Right ventricle myocardium superior (tissue), 1 donor: ENCODE measurements around the gene OR4K14. TPM values are rescaled to one million over a fixed set of nuclear protein-coding genes. Genes with fewer than 3 reads are reported as not detected.
"Not testable (repeated sequence)": the region's sequence is repeated elsewhere in the genome, so short reads cannot be mapped to it uniquely, and the experiment has no call there.

Experiments used
- ATAC-seq: fragments of 200-7000 bp; cut with Tn5 transposase; one replicate; pipeline ENCODE4 v1.9.1; 2020; ENCODE audit warnings: mild to moderate bottlenecking; ENCODE audit not compliant: poor library complexity
- DNase-seq: peaks from one replicate; pipeline ENCODE4 v3.0.0-alpha.2; 2020
- intact Hi-C: fragments of 100-400 bp; cut with DNase I; formaldehyde crosslinking; loops from one replicate; pipeline ENCODE4 v1.11.2; 2022
- long read RNA-seq: library from polyadenylated mRNA; unstranded; transcript quantifications from one replicate; pipeline ENCODE4 v2.0.0, GENCODE V29; 2021
- total RNA-seq: library from RNA; stranded (reverse); fragmentation: NEBNext Ultra II Directional; extraction: Animal tissue kit (Norgen Biotek cat#: 25700); gene quantifications from one replicate; pipeline ENCODE4 v1.2.1, GENCODE V29; 2021
- donor health status: DM: no; HTN: yes; CAD: no; lungs with severe emphysema.

Gene OR4K14
- total RNA-seq: not detected
- long read RNA-seq: 0 reads

DNA sequence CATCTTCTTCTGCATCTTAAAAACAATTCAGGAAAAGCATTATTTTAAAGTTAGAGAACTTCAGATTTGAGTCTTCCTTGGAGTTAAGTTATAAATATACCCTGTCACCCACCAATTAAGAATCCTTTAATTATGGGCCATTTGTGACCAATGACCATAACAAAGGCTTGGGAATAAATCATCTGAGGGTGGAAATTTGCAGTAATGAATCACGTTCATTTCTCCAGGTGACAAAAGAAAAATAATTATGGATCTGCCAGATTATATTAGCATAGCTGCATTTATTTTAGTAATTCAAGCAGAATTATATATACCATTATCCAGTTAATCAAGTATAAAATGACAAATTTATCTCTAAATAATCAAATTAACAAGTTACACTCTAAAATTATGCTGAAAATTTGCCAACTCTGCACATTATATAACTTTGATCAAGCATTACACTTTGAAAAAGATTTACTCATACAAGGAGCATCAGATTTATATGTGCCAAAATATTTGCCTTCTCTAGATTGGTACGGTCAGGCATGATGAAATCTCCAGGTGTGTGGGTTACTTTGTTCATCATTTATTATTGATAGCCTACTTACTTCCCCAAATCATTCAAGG is at the start of gene OR4K14:
OR4K14 (minus strand) TSS at position 51 of the 609 bp plus-strand sequence. CDS start 4,114 bp downstream, outside the sequence.
- no peak for DNase-seq
- no peak for ATAC-seq
- intact Hi-C loops: no loop called here

DNA sequence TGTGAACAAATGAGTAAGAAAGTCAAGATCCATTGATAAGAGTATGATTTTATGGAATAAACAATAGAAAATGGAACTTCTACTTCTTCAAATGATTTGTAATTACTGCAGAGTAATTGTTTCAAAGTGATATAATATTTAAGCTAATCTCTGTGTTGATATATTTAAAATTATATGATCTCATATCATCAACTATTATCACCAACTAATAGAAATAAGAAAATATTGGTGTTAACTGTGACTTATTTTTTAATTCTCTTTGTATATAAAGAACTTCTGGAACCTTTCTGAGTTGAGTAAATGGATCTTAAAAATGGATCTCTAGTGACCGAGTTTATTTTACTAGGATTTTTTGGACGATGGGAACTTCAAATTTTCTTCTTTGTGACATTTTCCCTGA is 40.6 kb upstream of the OR4K14 start, which contains the start of gene OR4L1:
OR4L1 (plus strand) TSS at position 301 of the 400 bp plus-strand sequence; CDS start at position 301, 0 bp downstream.
- no peak for ATAC-seq
- intact Hi-C loops: no loop called here
- DNase-seq: no peak

- DNase-seq (no peak), ATAC-seq (no peak)
- intact Hi-C loops: no loop called here
These were observed 29.1 kb upstream of the OR4K14 start for GRCh38 chr14:20048202-20048601.

- DNase-seq: no peak
- intact Hi-C loops: no loop called here
- ATAC-seq: no peak
These were observed 25.1 kb upstream of the OR4K14 start for GRCh38 chr14:20044243-20044642.

- ATAC-seq: no peak
- no peak for DNase-seq
- intact Hi-C loops: no loop called here
These were observed 16.8 kb upstream of the OR4K14 start, which contains the start of gene OR4K13 for GRCh38 chr14:20035938-20036337. Gene OR4K13 (minus strand): TSS chr14:20036038. CDS start chr14:20034758, 1,280 bp downstream.

DNA sequence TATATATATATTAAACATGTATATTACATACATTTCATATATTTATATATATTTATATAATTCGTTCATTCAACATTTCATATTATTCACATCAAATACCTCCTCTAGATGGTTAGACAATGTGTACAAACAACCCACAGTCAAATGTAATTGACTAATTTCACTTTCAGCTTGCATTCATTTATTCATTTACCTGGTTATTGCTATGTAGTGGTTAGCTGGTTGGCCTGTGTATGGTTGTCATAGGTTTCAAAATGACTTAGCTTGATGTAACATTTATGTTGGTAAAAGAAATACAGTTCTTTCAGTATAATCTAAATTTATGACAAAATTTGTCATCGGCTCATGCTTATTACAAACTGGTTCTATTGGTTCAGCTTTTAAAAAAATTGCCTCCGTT is 16.3 kb upstream of the OR4K14 start:
- intact Hi-C loops: no loop called here
- ATAC-seq (no peak), DNase-seq (no peak)

DNA sequence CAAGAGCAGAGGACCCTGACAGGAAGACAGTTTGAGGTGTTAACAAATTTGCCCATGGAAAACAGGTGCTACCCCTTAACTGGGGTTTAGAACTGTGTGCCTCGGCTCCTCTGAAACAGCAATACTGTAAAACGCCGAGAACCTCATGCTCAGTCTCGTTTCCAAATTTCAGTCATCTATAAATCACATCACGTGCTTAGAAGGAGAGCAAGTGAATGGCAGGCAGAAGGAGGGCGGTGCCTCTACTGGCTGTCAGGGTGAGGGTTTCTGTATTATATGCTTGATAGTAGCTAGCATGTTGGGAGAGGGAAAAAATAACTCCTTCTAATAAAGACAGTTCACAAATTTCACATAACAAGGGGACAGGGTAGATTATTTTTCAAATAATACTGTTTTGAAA is 12.0 kb upstream of the OR4K14 start:
- ATAC-seq (no peak), DNase-seq (no peak)
- intact Hi-C loops: no loop called here

DNA sequence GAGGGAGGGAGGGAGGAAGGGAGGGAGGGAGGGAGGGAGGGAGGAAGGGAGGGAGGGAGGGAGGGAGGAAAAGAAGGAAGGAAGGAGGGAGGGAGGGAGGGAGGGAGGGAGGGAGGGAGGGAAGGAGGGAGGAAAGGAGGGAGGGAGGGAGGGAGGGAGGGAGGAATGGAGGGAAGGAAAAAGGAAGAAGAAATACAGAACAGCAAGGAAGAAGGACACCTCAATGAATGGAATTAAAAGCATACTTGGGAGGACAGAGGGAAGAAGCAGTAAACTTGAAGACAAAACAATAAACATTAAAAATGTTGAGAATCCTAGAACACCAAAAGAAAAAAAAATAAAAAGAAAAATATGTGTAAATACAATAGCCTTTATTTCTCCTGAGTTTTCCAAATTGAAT is 11.0 kb downstream of the OR4K14 start:
- DNase-seq: no peak
- intact Hi-C loops: no loop called here
- ATAC-seq: no peak

- no peak for ATAC-seq
- intact Hi-C loops: no loop called here
These were observed 16.8 kb downstream of the OR4K14 start for GRCh38 chr14:20002319-20002718.

GRCh38 chr14:20001863-20002262 is 17.2 kb downstream of the OR4K14 start, which contains the start of gene OR4Q2:
Gene OR4Q2 (plus strand): TSS chr14:20002163.
- ATAC-seq (no peak), DNase-seq (no peak)
- intact Hi-C loops: no loop called here

More at GRCh38 chr14:20002319-20002718, 16.8 kb downstream of the OR4K14 start:
- no peak for DNase-seq

- ATAC-seq: no peak
- no peak for DNase-seq
- intact Hi-C loops: no loop called here
These were observed 25.7 kb downstream of the OR4K14 start for GRCh38 chr14:19993438-19993837.

GRCh38 chr14:19975291-19975690 is 43.8 kb downstream of the OR4K14 start, which contains the start of gene OR4K15:
Gene OR4K15 (plus strand): TSS chr14:19975591. CDS start chr14:19975591, 0 bp downstream.
- no peak for DNase-seq
- intact Hi-C loops: no loop called here
- no peak for ATAC-seq

- intact Hi-C loops: no loop called here
These were observed 44.3 kb downstream of the OR4K14 start for GRCh38 chr14:19974844-19975243.

DNA sequence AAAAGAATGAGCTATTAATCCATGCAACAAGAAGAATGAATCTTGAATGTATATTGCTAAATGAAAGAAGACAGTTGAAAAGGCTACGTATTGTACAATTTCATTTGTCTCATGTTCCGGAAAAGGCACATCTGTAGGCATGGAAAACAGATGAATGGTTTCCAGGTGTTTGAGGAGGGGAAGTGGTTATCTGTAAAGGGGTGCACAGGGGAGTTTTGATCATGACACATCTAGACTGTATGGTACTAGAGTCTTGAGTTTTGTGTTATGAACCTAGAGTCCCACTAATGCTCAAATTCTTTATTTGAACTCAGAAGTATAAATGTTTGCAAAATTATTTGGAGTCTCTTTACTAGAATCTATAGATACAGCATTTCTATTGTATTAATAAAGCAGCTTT is 49.4 kb downstream of the OR4K14 start:
- DNase-seq, ATAC-seq, intact Hi-C loops: not testable (repeated sequence)

More at GRCh38 chr14:19974844-19975243, 44.3 kb downstream of the OR4K14 start:
- ATAC-seq (no peak), DNase-seq (no peak)

Other genes with a start within 250 kb of the OR4K14 start
- gene OR4M1, start 245.8 kb downstream of the OR4K14 start, total RNA-seq: not detected
- not detected for gene OR4N2, start 215.5 kb downstream of the OR4K14 start, total RNA-seq
- not detected for gene OR4K2, start 144.2 kb downstream of the OR4K14 start, total RNA-seq
- gene OR4K5, start 98.7 kb downstream of the OR4K14 start, total RNA-seq: not detected
- gene OR4K1, start 88.4 kb downstream of the OR4K14 start, total RNA-seq: not detected
- not detected for gene OR4K15, start 43.7 kb downstream of the OR4K14 start, total RNA-seq
- gene OR4Q2, start 17.1 kb downstream of the OR4K14 start, total RNA-seq: not detected
- gene OR4K13, start 16.7 kb upstream of the OR4K14 start, total RNA-seq: not detected
- gene OR4L1, start 40.7 kb upstream of the OR4K14 start, total RNA-seq: not detected
- gene OR4K17, start 91.4 kb upstream of the OR4K14 start, total RNA-seq: not detected
- not detected for gene OR4N5, start 119.5 kb upstream of the OR4K14 start, total RNA-seq
- gene OR11G2, start 171.6 kb upstream of the OR4K14 start, total RNA-seq: not detected
- gene OR11H6, start 204.4 kb upstream of the OR4K14 start, total RNA-seq: not detected
- not detected for gene OR11H7, start 209.7 kb upstream of the OR4K14 start, total RNA-seq
- not detected for gene OR11H4, start 220.0 kb upstream of the OR4K14 start, total RNA-seq